GM12872 (cell line): ENCODE data around the gene FBXO47.

Experiments
- TF ChIP-seq, protein P1 (sequence below): IDR thresholded peaks from 3 replicates; pipeline ENCODE4 v1.5.1; 2011; ENCODE audit warnings: low read depth, mild to moderate bottlenecking, low read length, moderate library complexity; ENCODE audit not compliant: insufficient read depth

Gene FBXO47

DNA sequence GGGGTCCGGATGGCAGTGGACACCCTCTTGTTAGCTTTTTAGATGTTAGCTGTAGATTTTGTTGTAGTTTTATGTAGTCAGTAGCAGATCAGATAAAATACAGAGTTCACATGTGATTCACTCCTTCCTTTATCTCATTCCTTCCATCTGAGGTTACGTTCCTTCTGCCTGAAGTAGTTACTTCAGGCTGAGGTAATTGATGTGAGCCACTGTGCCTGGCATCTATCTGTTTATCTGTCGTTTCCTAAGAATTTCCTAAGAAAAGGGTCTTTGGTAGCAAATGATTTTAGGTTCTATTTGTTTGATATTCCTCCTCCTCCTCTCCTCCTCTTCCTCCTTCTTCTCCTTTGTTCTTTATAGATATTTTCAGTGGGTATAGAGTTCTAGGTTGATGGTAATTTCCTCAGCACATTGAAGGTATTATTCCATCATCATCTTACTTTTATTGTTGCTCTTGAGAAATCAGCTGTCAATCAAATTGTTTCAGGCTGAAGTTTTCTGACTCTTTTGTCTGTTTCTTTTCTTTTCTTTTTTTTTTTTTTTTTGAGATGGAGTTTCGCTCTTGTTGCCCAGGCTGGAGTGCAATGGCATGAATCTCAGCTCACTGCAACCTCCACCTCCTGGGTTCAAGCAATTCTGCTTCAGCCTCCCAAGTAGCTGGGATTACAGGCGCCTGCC is 29.6 kb upstream of the FBXO47 start:
- TF ChIP-seq, protein P1, sequence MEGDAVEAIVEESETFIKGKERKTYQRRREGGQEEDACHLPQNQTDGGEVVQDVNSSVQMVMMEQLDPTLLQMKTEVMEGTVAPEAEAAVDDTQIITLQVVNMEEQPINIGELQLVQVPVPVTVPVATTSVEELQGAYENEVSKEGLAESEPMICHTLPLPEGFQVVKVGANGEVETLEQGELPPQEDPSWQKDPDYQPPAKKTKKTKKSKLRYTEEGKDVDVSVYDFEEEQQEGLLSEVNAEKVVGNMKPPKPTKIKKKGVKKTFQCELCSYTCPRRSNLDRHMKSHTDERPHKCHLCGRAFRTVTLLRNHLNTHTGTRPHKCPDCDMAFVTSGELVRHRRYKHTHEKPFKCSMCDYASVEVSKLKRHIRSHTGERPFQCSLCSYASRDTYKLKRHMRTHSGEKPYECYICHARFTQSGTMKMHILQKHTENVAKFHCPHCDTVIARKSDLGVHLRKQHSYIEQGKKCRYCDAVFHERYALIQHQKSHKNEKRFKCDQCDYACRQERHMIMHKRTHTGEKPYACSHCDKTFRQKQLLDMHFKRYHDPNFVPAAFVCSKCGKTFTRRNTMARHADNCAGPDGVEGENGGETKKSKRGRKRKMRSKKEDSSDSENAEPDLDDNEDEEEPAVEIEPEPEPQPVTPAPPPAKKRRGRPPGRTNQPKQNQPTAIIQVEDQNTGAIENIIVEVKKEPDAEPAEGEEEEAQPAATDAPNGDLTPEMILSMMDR = no peak

DNA sequence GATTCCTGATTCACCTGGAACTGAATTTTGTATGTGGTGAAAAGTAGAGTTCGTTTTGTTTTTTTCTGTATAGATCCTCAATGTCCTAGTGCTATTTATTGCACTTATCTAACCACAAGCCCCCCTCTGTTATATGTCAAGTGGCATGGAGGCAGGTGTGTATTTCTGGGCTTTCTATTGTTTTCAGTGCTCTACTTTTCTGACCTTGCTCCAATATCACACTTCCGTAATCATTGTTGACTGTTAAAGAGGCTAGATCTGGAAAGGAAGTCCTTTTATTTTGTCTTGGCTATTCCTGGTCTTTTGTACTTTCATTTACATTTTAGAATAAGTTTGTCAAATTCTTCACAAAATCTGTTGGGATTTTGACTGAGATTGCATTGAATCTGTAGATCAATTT is 26.8 kb upstream of the FBXO47 start:
- TF ChIP-seq, protein P1 = no peak

DNA sequence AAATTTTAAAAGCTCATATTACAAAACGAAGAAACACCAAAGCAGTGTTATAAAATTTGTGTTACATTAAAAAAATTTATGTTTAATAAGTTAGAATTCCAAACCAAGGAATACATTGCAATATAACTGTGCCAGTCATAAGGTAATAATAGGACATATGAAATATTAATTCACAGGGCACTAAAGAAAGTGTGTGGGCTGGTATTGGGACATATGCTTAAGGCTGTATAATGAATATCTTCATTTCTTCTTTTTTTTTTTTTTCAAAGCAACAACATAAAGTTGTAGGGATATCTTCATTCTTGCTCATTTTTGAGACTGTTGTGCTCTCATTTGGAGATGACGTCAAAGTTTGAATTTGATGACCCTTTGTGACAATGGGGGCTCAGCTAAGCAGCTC is 17.5 kb upstream of the FBXO47 start:
- TF ChIP-seq, protein P1 = no peak

DNA sequence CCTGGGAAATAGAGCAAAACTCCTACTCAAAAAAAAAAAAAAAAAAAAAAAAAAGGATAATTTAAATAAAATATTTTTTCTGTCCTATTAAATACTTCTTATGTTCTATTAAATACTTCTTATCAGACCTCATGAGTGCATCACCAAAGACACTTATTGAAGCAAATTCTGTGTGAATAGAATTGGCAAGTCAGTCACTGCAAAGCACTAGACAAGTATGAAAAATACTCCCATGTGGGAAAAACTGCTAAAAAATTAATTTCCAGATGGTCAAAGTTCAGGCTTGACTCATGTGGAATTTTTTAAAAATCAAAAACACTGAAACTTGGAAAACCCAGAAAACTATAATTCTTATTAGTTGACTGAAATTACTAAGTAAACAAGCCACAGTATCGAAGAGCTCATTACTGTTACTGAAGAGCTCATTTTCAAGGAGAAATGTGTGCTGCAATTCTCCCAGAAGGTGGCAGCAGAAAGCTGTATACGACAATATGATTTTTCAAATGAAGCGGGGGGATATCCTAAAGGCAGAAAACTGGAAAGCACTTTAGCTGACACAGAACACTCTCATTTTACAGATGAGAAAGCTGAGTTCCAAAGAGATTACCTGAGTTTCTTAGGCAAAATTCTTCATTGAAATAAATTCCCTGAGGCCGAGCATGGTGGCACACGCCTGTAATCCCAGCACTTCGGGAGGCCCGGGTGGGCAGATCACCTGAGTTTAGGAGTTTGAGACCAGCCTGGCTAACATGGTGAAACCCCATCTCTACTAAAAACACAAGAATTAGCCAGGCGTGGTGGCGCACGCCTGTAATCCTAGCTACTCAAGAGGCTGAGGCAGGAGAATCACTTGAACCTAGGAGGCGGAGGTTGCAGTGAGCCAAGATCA is 15.9 kb upstream of the FBXO47 start:
- TF ChIP-seq, protein P1 = peak; percentile 69

DNA sequence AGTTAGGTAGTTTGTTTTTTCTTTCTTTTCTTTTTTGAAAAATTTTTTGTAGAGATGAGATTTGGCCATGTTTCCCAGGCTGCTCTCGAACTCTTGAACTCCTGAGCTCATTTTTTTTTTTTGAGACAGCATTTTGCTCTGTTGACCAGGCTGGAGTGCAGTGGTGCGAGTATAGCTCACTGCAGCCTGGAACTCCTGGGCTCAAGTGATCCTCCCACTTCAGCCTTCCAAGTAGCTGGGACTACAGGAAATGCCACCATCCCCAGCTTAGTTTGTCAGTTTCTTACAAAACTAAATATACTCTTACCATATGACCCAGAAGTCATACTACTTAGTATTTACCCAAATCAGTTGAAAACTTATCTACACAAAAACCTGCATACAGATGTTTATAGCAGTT is 14.4 kb upstream of the FBXO47 start:
- TF ChIP-seq, protein P1 = no peak

DNA sequence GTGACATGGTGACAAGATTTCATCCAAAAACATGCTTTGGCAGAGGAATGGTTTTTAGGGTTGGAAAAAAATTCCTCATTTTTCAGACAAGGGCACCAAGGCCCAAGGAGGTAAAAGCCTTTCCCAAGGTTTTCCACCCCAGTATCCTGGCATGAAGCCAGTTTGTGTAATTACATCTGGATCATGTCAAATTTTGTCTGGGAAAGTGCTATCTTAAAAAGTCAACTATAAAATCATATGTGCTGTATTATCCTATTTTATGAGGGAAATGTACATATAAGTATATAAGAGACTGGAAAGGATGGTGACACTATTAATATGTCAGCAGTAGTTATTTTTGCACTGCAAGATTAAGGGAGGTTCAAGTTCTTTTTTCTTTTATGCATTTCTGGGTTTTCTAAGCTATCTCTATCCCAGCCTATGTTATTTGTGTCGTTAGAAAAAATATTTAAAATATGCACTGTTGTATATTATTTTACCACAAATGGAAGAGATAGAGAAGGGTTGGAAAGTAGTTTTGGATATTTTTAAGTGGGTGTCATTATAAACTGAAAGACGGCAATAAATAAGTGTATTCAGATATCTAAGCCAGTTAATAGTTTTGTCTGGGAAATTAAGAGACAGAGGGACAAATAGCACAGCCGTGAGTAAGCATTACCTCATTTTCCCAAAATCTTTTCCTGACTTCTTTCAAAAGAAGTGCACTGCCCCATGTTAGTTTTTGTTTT is 13.5 kb upstream of the FBXO47 start:
- TF ChIP-seq, protein P1 = no peak

DNA sequence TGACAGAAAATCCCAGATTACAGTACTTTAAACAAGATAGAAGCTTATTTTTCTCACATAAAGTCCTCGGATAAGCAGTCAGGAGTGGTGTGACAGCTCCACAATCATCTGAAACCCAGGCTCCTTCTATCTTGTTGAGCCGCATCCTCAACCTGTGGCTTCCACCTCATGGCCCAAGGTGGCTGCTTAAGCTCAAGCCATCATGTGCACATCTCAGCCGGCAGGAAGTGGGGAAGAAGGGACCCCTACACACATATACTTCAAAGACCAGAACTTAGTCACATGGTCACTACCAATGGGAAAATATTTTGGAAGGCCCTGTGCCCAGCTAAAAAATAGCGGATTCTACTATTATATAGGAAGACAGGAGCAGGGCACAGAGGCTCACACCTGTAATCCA is 11.0 kb upstream of the FBXO47 start:
- TF ChIP-seq, protein P1 = no peak
